NCI-H446 (cell line): ENCODE data around the gene MAP6.
"Not testable (repeated sequence)": the region's sequence is repeated elsewhere in the genome, so short reads cannot be mapped to it uniquely, and the experiment has no call there.

ENCODE experiments used
- DNase-seq, 2 experiments: peaks; one replicate each; lab custom pipeline; 2025; lab: John Stamatoyannopoulos, UW

MAP6 gene

GRCh38 chr11:75668451-75669297, at the start of gene MAP6:
MAP6 (minus strand) TSS chr11:75669038; CDS start chr11:75668369, 669 bp downstream.
- no peak for DNase-seq

- DNase-seq = peak in 1 of 2 experiments; percentile 53
These were observed 49.0 kb upstream of the MAP6 start, which contains the start of gene MOGAT2 for GRCh38 chr11:75717608-75718418. MOGAT2 (plus strand) TSS chr11:75717838; CDS start chr11:75717889, 51 bp downstream.

- no peak for DNase-seq
These were observed 47.8 kb upstream of the MAP6 start for GRCh38 chr11:75716659-75717058.

- DNase-seq = no peak
These were observed 46.9 kb upstream of the MAP6 start for GRCh38 chr11:75715688-75716087.

GRCh38 chr11:75714211-75714610, 45.4 kb upstream of the MAP6 start:
- DNase-seq = no peak

- DNase-seq = peak in 1 of 2 experiments; percentile 31
These were observed 37.5 kb upstream of the MAP6 start for GRCh38 chr11:75706260-75706729.

- no peak for DNase-seq
These were observed 36.7 kb upstream of the MAP6 start for GRCh38 chr11:75705541-75705940.

GRCh38 chr11:75703695-75704237, 34.9 kb upstream of the MAP6 start:
- DNase-seq = no peak

GRCh38 chr11:75700940-75701339, 32.1 kb upstream of the MAP6 start:
- DNase-seq = peak in 1 of 2 experiments; percentile 8

GRCh38 chr11:75697906-75698581, 29.2 kb upstream of the MAP6 start:
- DNase-seq = no peak

- DNase-seq = no peak
These were observed 23.0 kb upstream of the MAP6 start for GRCh38 chr11:75691804-75692203.

- no peak for DNase-seq
These were observed 21.2 kb upstream of the MAP6 start for GRCh38 chr11:75689863-75690609.

- DNase-seq = not testable (repeated sequence)
These were observed 15.0 kb upstream of the MAP6 start for GRCh38 chr11:75683856-75684255.

GRCh38 chr11:75679566-75679965, 10.7 kb upstream of the MAP6 start:
- no peak for DNase-seq

GRCh38 chr11:75678620-75679259, 9.9 kb upstream of the MAP6 start:
- no peak for DNase-seq

- no peak for DNase-seq
These were observed 9.1 kb upstream of the MAP6 start for GRCh38 chr11:75677909-75678308.

GRCh38 chr11:75677275-75677674, 8.4 kb upstream of the MAP6 start:
- DNase-seq = no peak

- no peak for DNase-seq
These were observed 5.2 kb upstream of the MAP6 start for GRCh38 chr11:75673977-75674582.

- DNase-seq = peak; percentile 48 to 79
These were observed 897 bp downstream of the MAP6 start for GRCh38 chr11:75667831-75668450.
